ENCODE data around the gene SIK3. TPM values are rescaled to one million over a fixed set of nuclear protein-coding genes. Genes with fewer than 3 reads are reported as not detected.

SIK3 gene
- 9.0 and 14.1 TPM in 2 replicates for total RNA-seq

GRCh38 chr11:117098269-117099232, at the start of gene SIK3:
TSS of gene SIK3 (minus strand) at chr11:117098428. CDS start at chr11:117098415, 13 bp downstream.

GRCh38 chr11:117143871-117144476, 45.7 kb upstream of the SIK3 start, which contains the start of gene PAFAH1B2:
TSS of gene PAFAH1B2 (plus strand) at chr11:117144287. CDS start at chr11:117152448, 8,161 bp downstream.

GRCh38 chr11:116837231-116838091, 260.8 kb downstream of the SIK3 start, which contains the start of gene APOA1:
TSS of gene APOA1 (minus strand) at chr11:116837622. CDS start at chr11:116837387, 235 bp downstream.

GRCh38 chr11:116829525-116830183, 268.6 kb downstream of the SIK3 start, which contains the start of gene APOC3:
TSS of gene APOC3 (plus strand) at chr11:116829907. CDS start at chr11:116830583, 676 bp downstream.

GRCh38 chr11:116823031-116823843, 275.0 kb downstream of the SIK3 start, which contains the start of gene APOA4:
TSS of gene APOA4 (minus strand) at chr11:116823304. CDS start at chr11:116823191, 113 bp downstream.

Other genes starting within 250 kb of the SIK3 start
- gene PAFAH1B2, start 45.9 kb upstream of the SIK3 start, total RNA-seq: 69.7 and 74.3 TPM in 2 replicates
- 8.8 and 24.2 TPM in 2 replicates for gene SIDT2, start 80.3 kb upstream of the SIK3 start, total RNA-seq
- gene TAGLN, start 100.9 kb upstream of the SIK3 start, total RNA-seq: 1,450 and 1,955 TPM in 2 replicates
- 41.1 and 43.0 TPM in 2 replicates for gene PCSK7, start 133.6 kb upstream of the SIK3 start, total RNA-seq
- gene RNF214, start 134.2 kb upstream of the SIK3 start, total RNA-seq: 7.8 and 11.4 TPM in 2 replicates
- gene BACE1-AS, start 192.9 kb upstream of the SIK3 start, total RNA-seq: 3.1 and 4.8 TPM in 2 replicates
- 17.9 and 39.4 TPM in 2 replicates for gene BACE1, start 217.8 kb upstream of the SIK3 start, total RNA-seq
- gene CEP164, start 229.4 kb upstream of the SIK3 start, total RNA-seq: 12.8 and 13.5 TPM in 2 replicates

All from mesangial cell (primary cell).